22Rv1 (cell line): Measurements from ENCODE around the gene RAB35.
A peak's percentile ranks its signal among the peaks of the same experiment; 100 is the strongest.
"Not testable (repeated sequence)": the region's sequence is repeated elsewhere in the genome, so short reads cannot be mapped to it uniquely, and the experiment has no call there.

Experiments used
- H3K27ac ChIP-seq: fragments of 450-650 bp; 2 replicates; pipeline ENCODE4 v1.5.1; 2017
- CTCF ChIP-seq: fragments of 450-650 bp; IDR thresholded peaks from 2 replicates; pipeline ENCODE4 v1.5.1; 2017; ENCODE audit warnings: mild to moderate bottlenecking
- ZFX ChIP-seq: fragments of 450-650 bp; IDR thresholded peaks from 2 replicates; pipeline ENCODE4 v1.6.1; 2017; ENCODE audit warnings: antibody characterized with exemption, borderline replicate concordance

The RAB35 gene

GRCh38 chr12:120055231-120056000, 61.1 kb downstream of the RAB35 start:
- no peak for TF ChIP-seq ZFX
- TF ChIP-seq CTCF: no peak
- no peak overlapping the region for H3K27ac ChIP-seq

GRCh38 chr12:120054293-120054692, 62.3 kb downstream of the RAB35 start:
- TF ChIP-seq CTCF (no peak), ZFX (no peak)
- H3K27ac ChIP-seq: no peak overlapping the region

GRCh38 chr12:120051535-120051934, 65.0 kb downstream of the RAB35 start:
- H3K27ac ChIP-seq: no peak overlapping the region
- TF ChIP-seq ZFX: no peak
- TF ChIP-seq CTCF: no peak

- no peak for TF ChIP-seq ZFX
- TF ChIP-seq CTCF: no peak
- no peak overlapping the region for H3K27ac ChIP-seq
Observed at GRCh38 chr12:120049426-120049825, 67.1 kb downstream of the RAB35 start.

- peak overlapping the region; percentile 56 for H3K27ac ChIP-seq
- no peak for TF ChIP-seq ZFX
- TF ChIP-seq CTCF: no peak
Observed at GRCh38 chr12:120048263-120048662, 68.3 kb downstream of the RAB35 start.

- peak overlapping the region; percentile 56 for H3K27ac ChIP-seq
- TF ChIP-seq ZFX (no peak), CTCF (no peak)
Observed at GRCh38 chr12:120047072-120047471, 69.5 kb downstream of the RAB35 start.

GRCh38 chr12:120045367-120045766, 71.2 kb downstream of the RAB35 start:
- H3K27ac ChIP-seq: not testable (repeated sequence)
